ENCODE data around the gene RELT. TPM values are rescaled to one million over a fixed set of nuclear protein-coding genes. Genes with fewer than 3 reads are reported as not detected.

Gene RELT
- total RNA-seq, 1 donor, result 4.0 TPM

DNA sequence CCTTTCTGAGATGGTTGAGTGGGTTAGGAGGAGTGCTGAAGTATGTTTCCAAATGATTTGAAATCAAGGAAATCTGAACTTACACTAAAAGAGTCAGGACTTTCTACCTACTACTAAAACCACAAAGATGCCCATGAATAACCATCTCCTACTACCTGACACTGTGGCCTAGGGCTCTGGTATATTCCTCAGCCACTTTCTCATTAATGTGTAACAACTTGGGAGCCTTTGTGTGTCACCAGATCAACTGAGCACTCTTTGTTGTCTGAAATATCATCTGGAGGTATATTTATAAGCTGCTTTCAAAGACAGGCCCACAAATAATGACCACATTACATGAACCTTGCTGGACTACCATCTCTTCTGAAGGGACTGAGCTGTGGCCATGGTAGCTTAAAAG is 43.9 kb downstream of the RELT start:
- Histone ChIP-seq H3K4me1 (ENCODE audit: insufficient read depth, low read length) (peaks cover 22% of the 10 kb centered on the region), H4K20me1 (ENCODE audit: insufficient read depth, low read length) (peaks cover 5% of the 10 kb centered on the region), H3K4me3 (ENCODE audit: insufficient read depth, low read length) (no peak overlapping the region), H3K36me3 (ENCODE audit: insufficient read depth, low read length) (peaks cover 10% of the 10 kb centered on the region), H3K9me3 (ENCODE audit: low read depth, low read length) (no peaks in the 10 kb centered on the region), H3K79me2 (ENCODE audit: insufficient read depth, low read length) (no peaks in the 10 kb centered on the region), H3K27me3 (ENCODE audit: insufficient read depth, low read length) (no peaks in the 10 kb centered on the region), H3K27ac (ENCODE audit: low read depth, low read length) (no peak overlapping the region), H2AFZ (ENCODE audit: low read length) (no peak overlapping the region), H3K4me2 (ENCODE audit: insufficient read depth, low read length) (no peak overlapping the region)
- TF ChIP-seq, protein P1, sequence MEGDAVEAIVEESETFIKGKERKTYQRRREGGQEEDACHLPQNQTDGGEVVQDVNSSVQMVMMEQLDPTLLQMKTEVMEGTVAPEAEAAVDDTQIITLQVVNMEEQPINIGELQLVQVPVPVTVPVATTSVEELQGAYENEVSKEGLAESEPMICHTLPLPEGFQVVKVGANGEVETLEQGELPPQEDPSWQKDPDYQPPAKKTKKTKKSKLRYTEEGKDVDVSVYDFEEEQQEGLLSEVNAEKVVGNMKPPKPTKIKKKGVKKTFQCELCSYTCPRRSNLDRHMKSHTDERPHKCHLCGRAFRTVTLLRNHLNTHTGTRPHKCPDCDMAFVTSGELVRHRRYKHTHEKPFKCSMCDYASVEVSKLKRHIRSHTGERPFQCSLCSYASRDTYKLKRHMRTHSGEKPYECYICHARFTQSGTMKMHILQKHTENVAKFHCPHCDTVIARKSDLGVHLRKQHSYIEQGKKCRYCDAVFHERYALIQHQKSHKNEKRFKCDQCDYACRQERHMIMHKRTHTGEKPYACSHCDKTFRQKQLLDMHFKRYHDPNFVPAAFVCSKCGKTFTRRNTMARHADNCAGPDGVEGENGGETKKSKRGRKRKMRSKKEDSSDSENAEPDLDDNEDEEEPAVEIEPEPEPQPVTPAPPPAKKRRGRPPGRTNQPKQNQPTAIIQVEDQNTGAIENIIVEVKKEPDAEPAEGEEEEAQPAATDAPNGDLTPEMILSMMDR (IDR thresholded peaks at IDR 0.05; ENCODE audit: extremely low read depth, low read depth, low read length), result no peak
- no peak for DNase-seq (ENCODE audit: insufficient read length, low spot score, missing footprints)

DNA sequence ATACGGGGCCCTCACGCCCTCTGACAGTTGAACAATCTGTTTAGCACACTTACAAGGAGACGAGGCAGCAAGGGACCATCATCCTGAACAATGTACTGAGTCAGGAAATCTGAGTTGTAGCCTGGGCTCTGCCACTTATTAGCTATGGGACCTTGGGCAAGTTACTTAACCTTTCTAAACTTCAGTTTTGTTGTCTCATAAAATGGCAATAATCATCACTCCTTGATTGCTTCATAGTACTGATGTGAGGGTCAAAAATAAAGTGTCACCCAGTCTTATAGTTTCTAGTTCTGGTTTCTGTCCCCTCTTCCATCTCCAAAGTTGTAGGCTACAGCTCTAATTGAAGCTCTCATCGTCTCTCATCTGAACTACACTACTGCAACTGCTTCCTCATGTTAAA is 46.7 kb downstream of the RELT start:
- H3K4me2 ChIP-seq (ENCODE audit: insufficient read depth, low read length), result no peak overlapping the region
- H3K79me2 ChIP-seq (ENCODE audit: insufficient read depth, low read length), result peaks cover 3% of the 10 kb centered on the region
- H2AFZ ChIP-seq (ENCODE audit: low read length), result no peak overlapping the region
- no peak overlapping the region for H3K27ac ChIP-seq (ENCODE audit: low read depth, low read length)
- peaks cover 8% of the 10 kb centered on the region for H3K36me3 ChIP-seq (ENCODE audit: insufficient read depth, low read length)
- TF ChIP-seq, protein P1 (IDR thresholded peaks at IDR 0.05; ENCODE audit: extremely low read depth, low read depth, low read length), result no peak
- H3K9me3 ChIP-seq (ENCODE audit: low read depth, low read length), result no peaks in the 10 kb centered on the region
- peaks cover 9% of the 10 kb centered on the region for H3K4me1 ChIP-seq (ENCODE audit: insufficient read depth, low read length)
- H3K4me3 ChIP-seq (ENCODE audit: insufficient read depth, low read length), result no peak overlapping the region
- no peaks in the 10 kb centered on the region for H3K27me3 ChIP-seq (ENCODE audit: insufficient read depth, low read length)
- peaks cover 5% of the 10 kb centered on the region for H4K20me1 ChIP-seq (ENCODE audit: insufficient read depth, low read length)
- no peak for DNase-seq (ENCODE audit: insufficient read length, low spot score, missing footprints)

DNA sequence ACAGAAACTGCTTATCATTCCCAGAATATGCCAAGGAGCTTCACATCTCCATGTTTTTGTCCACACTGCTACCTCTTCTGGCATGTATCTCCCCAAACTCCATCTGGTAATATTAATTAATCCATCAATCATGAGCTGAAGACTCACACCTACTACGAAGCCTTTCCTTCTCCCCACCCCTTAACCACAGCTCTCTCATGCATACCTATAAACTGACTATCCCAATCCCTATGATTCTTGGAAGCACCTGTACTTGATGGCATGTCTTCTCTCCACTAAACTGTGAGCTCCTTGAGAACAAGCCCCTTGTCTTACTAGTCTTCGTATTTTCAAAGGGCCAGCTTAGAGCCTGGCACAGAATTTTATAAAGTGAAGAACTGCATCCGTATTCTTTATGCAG is 47.3 kb downstream of the RELT start:
- peaks cover 5% of the 10 kb centered on the region for H4K20me1 ChIP-seq (ENCODE audit: insufficient read depth, low read length)
- H3K36me3 ChIP-seq (ENCODE audit: insufficient read depth, low read length), result peaks cover 5% of the 10 kb centered on the region
- H2AFZ ChIP-seq (ENCODE audit: low read length), result no peak overlapping the region
- TF ChIP-seq, protein P1 (IDR thresholded peaks at IDR 0.05; ENCODE audit: extremely low read depth, low read depth, low read length), result no peak
- peaks cover 14% of the 10 kb centered on the region for H3K4me1 ChIP-seq (ENCODE audit: insufficient read depth, low read length)
- H3K4me3 ChIP-seq (ENCODE audit: insufficient read depth, low read length), result no peak overlapping the region
- H3K27me3 ChIP-seq (ENCODE audit: insufficient read depth, low read length), result no peaks in the 10 kb centered on the region
- no peaks in the 10 kb centered on the region for H3K9me3 ChIP-seq (ENCODE audit: low read depth, low read length)
- DNase-seq (ENCODE audit: insufficient read length, low spot score, missing footprints), result no peak
- H3K27ac ChIP-seq (ENCODE audit: low read depth, low read length), result no peak overlapping the region
- peaks cover 5% of the 10 kb centered on the region for H3K79me2 ChIP-seq (ENCODE audit: insufficient read depth, low read length)
- H3K4me2 ChIP-seq (ENCODE audit: insufficient read depth, low read length), result no peak overlapping the region

DNA sequence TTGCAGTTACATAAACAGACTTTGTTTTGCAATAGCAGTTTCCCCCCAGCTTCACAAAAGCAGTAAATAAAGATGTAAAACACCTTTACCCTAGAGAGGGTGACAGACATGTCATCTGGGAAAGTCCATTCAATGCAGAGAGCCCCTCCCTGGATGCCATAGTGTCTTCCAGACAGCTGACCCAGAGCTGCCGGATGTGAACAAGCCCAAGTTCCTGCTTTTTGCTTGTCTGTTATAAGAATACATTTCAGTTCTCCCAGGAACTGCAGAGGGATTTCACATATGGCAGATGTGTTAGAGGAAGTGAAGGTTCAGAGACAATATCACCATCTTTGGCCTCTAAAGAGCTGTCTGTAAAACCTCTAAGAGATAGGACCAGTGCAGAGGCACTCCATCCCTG is 48.9 kb downstream of the RELT start:
- Histone ChIP-seq H3K9me3 (ENCODE audit: low read depth, low read length) (no peaks in the 10 kb centered on the region), H2AFZ (ENCODE audit: low read length) (no peak overlapping the region), H3K4me3 (ENCODE audit: insufficient read depth, low read length) (no peak overlapping the region), H3K27ac (ENCODE audit: low read depth, low read length) (no peak overlapping the region), H3K4me2 (ENCODE audit: insufficient read depth, low read length) (no peak overlapping the region), H3K4me1 (ENCODE audit: insufficient read depth, low read length) (peaks cover 30% of the 10 kb centered on the region), H3K27me3 (ENCODE audit: insufficient read depth, low read length) (no peaks in the 10 kb centered on the region), H3K79me2 (ENCODE audit: insufficient read depth, low read length) (peaks cover 5% of the 10 kb centered on the region), H4K20me1 (ENCODE audit: insufficient read depth, low read length) (peaks cover 5% of the 10 kb centered on the region), H3K36me3 (ENCODE audit: insufficient read depth, low read length) (no peaks in the 10 kb centered on the region)
- TF ChIP-seq, protein P1 (IDR thresholded peaks at IDR 0.05; ENCODE audit: extremely low read depth, low read depth, low read length), result no peak
- peak; percentile 62 for DNase-seq (ENCODE audit: insufficient read length, low spot score, missing footprints)
